GM19468 (cell line): ENCODE measurements around the gene OR5AU1.

Experiments used
- ATAC-seq: cut with Tn5 transposase; IDR thresholded peaks from one replicate; pipeline ENCODE4 v1.9.1; 2021; ENCODE audit warnings: mild to moderate bottlenecking, moderate library complexity, moderate number of reproducible peaks; ENCODE audit not compliant: unreplicated experiment; ENCODE audit errors: extremely low read depth

OR5AU1 gene

DNA sequence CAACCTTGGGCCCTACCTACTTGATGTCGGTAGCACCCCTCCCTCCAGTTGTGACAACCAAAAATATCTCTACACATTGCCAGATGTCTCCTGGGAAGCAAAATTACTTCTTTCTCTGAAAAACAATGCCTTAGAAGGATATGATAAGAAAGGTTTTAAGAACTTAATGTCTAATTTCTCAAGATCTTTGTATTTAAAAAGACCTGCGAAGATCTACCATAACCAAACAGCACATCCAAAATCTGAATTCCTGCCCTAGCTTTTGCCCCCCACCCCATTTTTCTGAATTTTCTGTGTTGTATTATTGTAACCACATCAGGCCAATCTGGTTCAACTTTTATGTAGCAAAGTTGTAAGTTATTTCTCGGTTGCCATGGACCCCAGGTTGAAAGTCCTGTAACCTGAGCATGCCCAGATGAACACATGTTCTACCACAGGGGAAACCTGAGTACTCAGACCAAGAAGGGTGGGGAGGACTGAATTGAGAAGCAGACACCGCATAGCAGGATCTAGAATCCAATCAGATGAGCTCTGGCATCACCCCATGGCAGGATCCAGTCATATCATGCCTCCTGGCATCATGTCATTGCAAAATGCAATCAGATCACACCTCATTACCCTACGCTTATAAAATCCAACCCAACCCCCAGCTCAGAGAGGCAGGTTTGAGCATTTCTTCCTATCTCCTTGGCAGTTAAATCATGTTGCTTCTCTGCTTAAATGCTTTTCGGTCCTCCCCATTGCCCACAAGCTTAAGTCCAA is 46.3 kb downstream of the OR5AU1 start:
- no peak for ATAC-seq

DNA sequence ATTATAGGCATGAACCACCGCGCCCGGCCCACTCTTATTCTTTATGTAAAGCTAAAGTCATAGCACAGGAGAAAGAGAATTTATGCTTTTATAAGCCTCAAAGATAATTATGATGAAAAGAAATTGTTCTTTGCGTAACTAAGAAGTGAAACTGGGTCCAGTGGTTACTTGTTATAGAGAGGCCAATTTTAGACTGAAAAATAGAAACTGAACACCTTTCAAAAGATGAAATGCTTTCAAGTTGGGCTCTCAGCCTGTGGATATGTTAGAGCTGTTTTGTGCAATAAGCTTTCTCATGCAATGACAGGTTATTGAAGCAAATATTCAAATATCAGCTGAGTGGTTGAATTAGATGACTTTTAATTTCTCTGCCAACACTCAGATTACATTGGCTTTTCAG is 47.1 kb downstream of the OR5AU1 start:
- ATAC-seq, result no peak

DNA sequence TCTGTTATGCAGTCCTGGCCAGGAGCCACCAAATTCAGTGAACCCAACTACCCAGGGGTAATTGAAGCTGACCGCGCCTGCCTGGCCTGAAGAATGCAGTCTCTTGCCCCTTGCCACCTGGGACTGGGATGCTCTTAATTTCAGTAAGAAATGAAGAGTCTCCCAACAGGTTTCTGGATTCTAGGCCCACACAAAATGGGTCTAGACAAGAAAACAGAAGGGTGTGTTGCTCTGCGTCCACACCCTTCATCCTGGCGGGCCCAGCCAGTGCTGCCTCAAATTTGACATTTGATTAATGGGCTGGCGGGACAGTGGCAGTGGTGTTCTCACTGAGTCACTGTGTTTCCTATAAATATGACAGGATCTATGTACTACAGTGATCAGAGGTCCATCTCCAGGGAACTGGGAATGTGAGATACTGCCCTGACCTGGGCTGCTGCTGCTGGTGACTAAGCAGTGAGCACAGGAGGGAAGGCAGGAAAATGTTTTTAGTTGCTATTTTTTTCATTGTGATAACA is 48.5 kb downstream of the OR5AU1 start:
- no peak for ATAC-seq

DNA sequence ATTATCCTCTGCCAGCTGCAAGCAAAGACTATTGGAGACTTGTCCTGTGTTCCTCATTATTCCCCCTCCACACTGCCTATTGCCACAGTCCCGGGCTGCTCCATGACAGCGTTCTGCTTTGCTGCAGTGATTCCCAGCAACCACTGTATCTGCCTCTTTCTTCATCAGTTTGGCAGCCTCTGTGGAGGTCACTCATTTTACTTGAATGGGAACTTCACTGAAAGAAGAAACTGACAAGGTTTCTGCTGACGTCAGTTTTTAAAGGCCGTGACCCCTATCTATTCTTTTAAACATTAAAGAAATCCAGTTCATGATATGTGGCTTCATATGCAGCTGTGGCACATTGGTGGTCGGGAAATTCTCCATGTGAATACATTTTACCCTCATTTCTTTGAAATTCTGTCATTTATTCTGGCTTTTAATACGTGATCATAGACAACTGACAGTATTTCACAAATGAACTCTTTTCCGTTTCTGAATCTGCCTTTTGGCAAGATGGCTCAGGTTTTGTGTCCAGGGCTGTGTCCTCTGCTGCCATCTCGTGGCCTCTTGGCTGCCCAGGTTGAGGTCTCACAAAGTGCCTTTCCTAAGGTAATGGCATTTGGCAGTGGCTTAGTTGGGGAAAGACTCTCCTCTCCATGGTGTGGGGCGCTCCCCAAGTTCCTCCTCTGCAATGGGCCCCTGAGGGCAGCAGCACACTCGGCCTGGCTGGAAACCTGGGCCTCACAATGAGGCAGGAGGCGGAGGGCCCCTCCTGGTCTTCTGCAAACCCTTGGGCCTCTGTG is 49.2 kb downstream of the OR5AU1 start:
- no peak for ATAC-seq

DNA sequence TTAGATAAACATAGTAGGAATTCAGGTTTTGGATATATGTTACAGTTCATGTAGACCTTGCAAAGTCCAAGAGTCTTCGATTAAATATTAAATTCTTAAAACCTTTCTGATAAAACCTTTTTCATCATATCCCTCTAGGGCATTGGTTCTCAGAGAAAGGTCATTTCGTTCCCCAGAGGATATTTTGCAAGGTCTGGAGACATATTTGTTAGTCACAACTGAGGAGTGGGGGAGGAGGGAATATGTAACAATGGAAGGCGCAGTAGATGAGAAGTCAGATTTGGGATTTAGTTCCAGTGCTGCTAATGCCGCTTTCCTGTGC is 49.7 kb downstream of the OR5AU1 start:
- no peak for ATAC-seq

DNA sequence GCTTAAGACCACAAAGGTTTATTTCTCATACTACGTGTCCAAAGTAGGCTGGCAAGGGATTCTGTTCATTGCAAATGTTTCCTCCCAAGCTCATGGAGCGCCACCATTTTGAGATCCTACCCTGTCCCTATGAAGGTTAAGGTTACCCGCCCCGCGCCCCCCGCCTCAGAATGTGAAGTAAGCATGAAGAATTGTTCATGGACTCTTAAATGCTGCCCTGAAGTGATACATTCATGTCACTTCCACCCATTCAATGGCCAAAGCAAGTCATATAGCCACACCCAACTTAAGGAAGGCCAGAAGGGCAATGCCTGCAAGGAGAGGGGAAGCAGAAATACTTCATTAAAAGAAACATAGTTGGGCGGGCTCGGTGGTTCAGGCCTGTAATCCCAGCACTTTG is 50.8 kb downstream of the OR5AU1 start:
- no peak for ATAC-seq
